ENCODE measurements around the gene TANC1. TPM values are rescaled to one million over a fixed set of nuclear protein-coding genes. Genes with fewer than 3 reads are reported as not detected.

The TANC1 gene
- total RNA-seq, 2 experiments from 2014 or later, result 0.41 to 0.47 TPM

DNA sequence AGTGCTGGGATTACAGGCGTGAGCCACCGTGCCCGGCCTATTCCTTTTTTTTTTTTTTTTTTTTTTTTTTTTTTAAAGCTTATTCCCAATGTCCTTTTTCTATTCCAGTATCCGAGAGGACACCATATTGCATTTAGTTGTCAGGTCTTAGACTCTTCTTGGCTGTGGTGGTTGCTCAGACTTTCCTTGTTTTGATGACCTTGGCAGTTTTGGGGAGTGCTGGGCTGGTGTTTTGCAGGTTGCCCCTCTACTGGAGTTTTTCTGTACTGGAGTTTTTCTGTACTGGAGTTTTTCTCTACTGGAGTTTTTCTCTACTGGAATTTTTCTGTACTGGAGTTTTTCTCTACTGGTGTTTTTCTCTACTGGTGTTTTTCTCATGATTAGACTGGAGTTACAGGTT lies 149.2 kb downstream of the TANC1 start:
- POLR2A ChIA-PET, result interaction anchor here (0.6 to 1.4 kb wide), 3 partner anchors 26 to 1115 kb away, joined by 3 to 6 read pairs (median 3); no protein-coding TSS in a partner anchor
- H3K4me1 Mint-ChIP-seq (ENCODE audit: low read depth), result peaks cover 8% of the 10 kb centered on the region
- no peaks in the 10 kb centered on the region for H3K9me3 Mint-ChIP-seq
- Histone ChIP-seq H3K36me3 (ENCODE audit: insufficient read depth, low read length) (no peaks in the 10 kb centered on the region), H3K27me3 (ENCODE audit: control insufficient read depth in 1 of 2, insufficient read depth in 2 of 2, low read length in 2 of 2) (peaks cover 0 to 3% of the 10 kb centered on the region in 2 experiments), H3K27ac (ENCODE audit: low read depth in 1 of 2, low read length in 2 of 2) (no peak overlapping the region), H3K4me3 (ENCODE audit: low read length) (no peak overlapping the region), H3K9me3 (ENCODE audit: control insufficient read depth in 1 of 2, insufficient read depth in 1 of 2, low read length in 2 of 2) (no peaks in the 10 kb centered on the region), H3K4me1 (ENCODE audit: insufficient read depth, low read length) (peaks cover 8% of the 10 kb centered on the region)
- TF ChIP-seq, protein P1, sequence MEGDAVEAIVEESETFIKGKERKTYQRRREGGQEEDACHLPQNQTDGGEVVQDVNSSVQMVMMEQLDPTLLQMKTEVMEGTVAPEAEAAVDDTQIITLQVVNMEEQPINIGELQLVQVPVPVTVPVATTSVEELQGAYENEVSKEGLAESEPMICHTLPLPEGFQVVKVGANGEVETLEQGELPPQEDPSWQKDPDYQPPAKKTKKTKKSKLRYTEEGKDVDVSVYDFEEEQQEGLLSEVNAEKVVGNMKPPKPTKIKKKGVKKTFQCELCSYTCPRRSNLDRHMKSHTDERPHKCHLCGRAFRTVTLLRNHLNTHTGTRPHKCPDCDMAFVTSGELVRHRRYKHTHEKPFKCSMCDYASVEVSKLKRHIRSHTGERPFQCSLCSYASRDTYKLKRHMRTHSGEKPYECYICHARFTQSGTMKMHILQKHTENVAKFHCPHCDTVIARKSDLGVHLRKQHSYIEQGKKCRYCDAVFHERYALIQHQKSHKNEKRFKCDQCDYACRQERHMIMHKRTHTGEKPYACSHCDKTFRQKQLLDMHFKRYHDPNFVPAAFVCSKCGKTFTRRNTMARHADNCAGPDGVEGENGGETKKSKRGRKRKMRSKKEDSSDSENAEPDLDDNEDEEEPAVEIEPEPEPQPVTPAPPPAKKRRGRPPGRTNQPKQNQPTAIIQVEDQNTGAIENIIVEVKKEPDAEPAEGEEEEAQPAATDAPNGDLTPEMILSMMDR (IDR thresholded peaks at IDR 0.05), result no peak
- DNase-seq (no peak), ATAC-seq (ENCODE audit: poor library complexity) (no peak)
- H3K27ac Mint-ChIP-seq, result no peak overlapping the region
- intact Hi-C loops (cut with DNase I, micrococcal nuclease), result loop anchor here (1.0 to 10.0 kb wide), 5 partner anchors 81 to 1093 kb away; no protein-coding TSS in a partner anchor
- no peaks in the 10 kb centered on the region for H3K27me3 Mint-ChIP-seq
- CTCF ChIA-PET, result interaction anchor here (1.8 kb wide), 1 partner anchor 21 kb away, joined by 5 read pairs; no protein-coding TSS in a partner anchor
- no peak overlapping the region for H3K4me3 Mint-ChIP-seq
- no peaks in the 10 kb centered on the region for H3K36me3 Mint-ChIP-seq (ENCODE audit: low read depth)

DNA sequence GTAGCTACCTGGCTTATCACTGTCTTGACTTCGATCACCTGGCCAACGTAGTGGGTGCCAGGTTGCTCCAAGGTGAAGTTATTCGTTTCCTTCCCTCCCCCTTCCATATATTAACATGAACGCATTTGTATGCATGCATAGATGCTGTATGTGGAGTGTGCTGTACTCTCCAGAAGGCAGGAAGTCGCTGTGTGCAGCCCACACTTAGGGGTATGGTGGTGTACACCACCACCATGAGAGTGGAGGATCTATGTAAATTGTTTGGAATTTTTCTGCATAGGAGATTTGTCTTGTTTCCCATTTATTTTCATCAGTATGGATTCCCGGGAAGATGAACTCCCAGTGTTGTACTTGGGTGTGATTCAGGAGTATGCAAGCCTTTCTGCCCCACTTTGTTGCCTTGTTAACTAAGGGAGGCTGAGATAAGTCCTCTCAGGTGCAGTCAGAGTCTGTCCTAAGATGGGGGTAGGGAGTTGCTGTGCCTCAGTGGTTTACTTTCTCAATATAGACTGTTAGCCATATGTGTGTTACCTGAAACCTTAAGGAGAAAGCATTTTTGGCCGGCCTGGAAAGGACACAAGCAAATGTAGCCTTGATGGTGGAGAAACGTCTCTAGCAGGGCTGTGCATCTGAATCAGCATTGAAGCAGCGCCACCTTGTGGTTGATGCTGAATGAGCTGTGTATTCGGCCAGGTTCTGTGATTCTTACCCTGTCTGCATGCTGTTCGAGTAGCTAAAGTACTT lies 149.8 kb downstream of the TANC1 start:
- peaks cover 8% of the 10 kb centered on the region for H3K4me1 Mint-ChIP-seq (ENCODE audit: low read depth)
- peak; percentile 61 to 87 (median 72) for DNase-seq
- H3K27me3 Mint-ChIP-seq, result no peaks in the 10 kb centered on the region
- no peaks in the 10 kb centered on the region for H3K36me3 Mint-ChIP-seq (ENCODE audit: low read depth)
- intact Hi-C loops (cut with DNase I, micrococcal nuclease), result loop anchor here (1.0 to 10.0 kb wide), 5 partner anchors 81 to 1093 kb away; no protein-coding TSS in a partner anchor
- H3K9me3 Mint-ChIP-seq, result no peaks in the 10 kb centered on the region
- no peaks in the 10 kb centered on the region for H3K9me3 ChIP-seq (ENCODE audit: control insufficient read depth in 1 of 2, insufficient read depth in 1 of 2, low read length in 2 of 2)
- ChIA-PET CTCF (interaction anchor here (0.7 to 1.8 kb wide), 9 partner anchors 11 to 219 kb away, joined by 3 to 8 read pairs (median 4); no protein-coding TSS in a partner anchor), POLR2A (interaction anchor here (0.6 to 1.4 kb wide), 7 partner anchors 11 to 1114 kb away, joined by 3 to 6 read pairs (median 3); no protein-coding TSS in a partner anchor)
- no peak overlapping the region for H3K27ac ChIP-seq (ENCODE audit: low read depth in 1 of 2, low read length in 2 of 2)
- TF ChIP-seq, protein P1 (IDR thresholded peaks at IDR 0.05), result peak; percentile 95
- H3K4me3 ChIP-seq (ENCODE audit: low read length), result no peak overlapping the region
- H3K27me3 ChIP-seq (ENCODE audit: control insufficient read depth in 1 of 2, insufficient read depth in 2 of 2, low read length in 2 of 2), result peaks cover 0 to 3% of the 10 kb centered on the region in 2 experiments
- no peak overlapping the region for H3K27ac Mint-ChIP-seq
- ATAC-seq (ENCODE audit: poor library complexity), result peak; percentile 91
- H3K4me3 Mint-ChIP-seq, result no peak overlapping the region
- peaks cover 8% of the 10 kb centered on the region for H3K4me1 ChIP-seq (ENCODE audit: insufficient read depth, low read length)
- H3K36me3 ChIP-seq (ENCODE audit: insufficient read depth, low read length), result no peaks in the 10 kb centered on the region

DNA sequence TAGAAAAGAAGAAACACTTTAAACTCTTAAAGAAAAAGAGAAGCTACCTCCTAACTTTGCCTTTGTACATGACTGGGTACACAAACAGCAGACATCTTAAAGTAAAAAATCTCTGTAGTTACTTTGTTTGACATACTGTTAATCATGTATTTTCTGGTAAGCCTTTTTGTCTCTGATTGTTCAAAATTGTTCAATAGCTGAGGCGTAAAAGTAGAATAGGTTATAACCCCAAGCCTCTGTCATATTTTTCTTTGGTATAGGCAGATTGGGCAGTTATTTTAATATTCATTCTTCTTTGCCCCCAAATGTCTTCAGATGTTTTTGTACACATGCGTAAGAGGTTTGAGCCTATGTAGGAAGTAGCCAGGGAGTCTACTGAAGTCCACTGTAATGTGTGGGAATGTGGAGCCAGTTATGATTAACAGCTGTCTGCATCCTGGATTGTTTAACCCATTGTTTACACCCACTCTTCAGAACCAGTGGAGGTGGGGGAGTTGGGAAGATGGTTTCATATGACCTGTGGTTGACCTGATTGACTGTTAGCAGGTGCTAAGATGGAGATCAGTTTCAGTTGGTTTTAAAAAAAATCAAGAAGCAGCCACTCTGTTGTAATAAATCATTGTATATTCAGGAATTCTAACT lies 150.5 kb downstream of the TANC1 start:
- H3K27ac ChIP-seq (ENCODE audit: low read depth in 1 of 2, low read length in 2 of 2), result no peak overlapping the region
- CTCF ChIA-PET, result interaction anchor here (0.7 to 1.8 kb wide), 9 partner anchors 11 to 220 kb away, joined by 3 to 8 read pairs (median 4); no protein-coding TSS in a partner anchor
- no peak for DNase-seq

More for the DNA sequence above, 150.5 kb downstream of the TANC1 start:
- Histone ChIP-seq H3K4me1 (ENCODE audit: insufficient read depth, low read length) (peaks cover 11% of the 10 kb centered on the region), H3K36me3 (ENCODE audit: insufficient read depth, low read length) (no peaks in the 10 kb centered on the region), H3K27me3 (ENCODE audit: control insufficient read depth in 1 of 2, insufficient read depth in 2 of 2, low read length in 2 of 2) (no peaks in the 10 kb centered on the region), H3K9me3 (ENCODE audit: control insufficient read depth in 1 of 2, insufficient read depth in 1 of 2, low read length in 2 of 2) (no peaks in the 10 kb centered on the region), H3K4me3 (ENCODE audit: low read length) (no peak overlapping the region)
- H3K4me3 Mint-ChIP-seq, result no peak overlapping the region
- H3K4me1 Mint-ChIP-seq (ENCODE audit: low read depth), result peaks cover 12% of the 10 kb centered on the region
- TF ChIP-seq, protein P1 (IDR thresholded peaks at IDR 0.05), result no peak
- no peaks in the 10 kb centered on the region for H3K27me3 Mint-ChIP-seq
- POLR2A ChIA-PET, result interaction anchor here (0.7 to 1.1 kb wide), 5 partner anchors 11 to 219 kb away, joined by 3 to 5 read pairs (median 3); no protein-coding TSS in a partner anchor
- intact Hi-C loops (cut with DNase I, micrococcal nuclease), result loop anchor here (1.0 to 10.0 kb wide), 5 partner anchors 82 to 1094 kb away; no protein-coding TSS in a partner anchor
- no peaks in the 10 kb centered on the region for H3K36me3 Mint-ChIP-seq (ENCODE audit: low read depth)
- H3K9me3 Mint-ChIP-seq, result no peaks in the 10 kb centered on the region
- no peak overlapping the region for H3K27ac Mint-ChIP-seq
- ATAC-seq (ENCODE audit: poor library complexity), result no peak

All from CD4-positive, alpha-beta T cell (primary cell).